GM19395 (cell line): ENCODE results near the gene IL36B.

ENCODE experiments used
- ATAC-seq: cut with Tn5 transposase; IDR thresholded peaks from one replicate; pipeline ENCODE4 v1.9.1; 2021; ENCODE audit warnings: mild to moderate bottlenecking, moderate library complexity; ENCODE audit not compliant: unreplicated experiment

The IL36B gene

DNA sequence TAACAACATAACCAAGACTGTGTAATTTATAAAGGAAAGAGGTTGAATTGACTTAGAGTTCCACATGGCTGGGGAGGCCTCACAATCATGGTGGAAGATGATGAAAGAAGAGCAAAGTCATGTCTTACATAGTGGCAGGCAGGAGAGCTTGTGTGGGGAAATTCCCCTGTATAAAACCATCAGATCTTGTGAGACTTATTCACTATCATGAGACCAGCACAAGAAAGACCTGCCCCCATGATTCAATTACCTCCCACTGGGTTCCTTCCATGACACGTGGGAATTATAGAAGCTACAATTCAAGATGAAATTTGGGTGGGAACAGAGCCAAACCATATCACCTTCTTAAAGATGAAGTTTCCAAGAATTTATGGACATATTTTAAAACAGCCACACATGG is 3.9 kb upstream of the IL36B start:
- no peak for ATAC-seq

DNA sequence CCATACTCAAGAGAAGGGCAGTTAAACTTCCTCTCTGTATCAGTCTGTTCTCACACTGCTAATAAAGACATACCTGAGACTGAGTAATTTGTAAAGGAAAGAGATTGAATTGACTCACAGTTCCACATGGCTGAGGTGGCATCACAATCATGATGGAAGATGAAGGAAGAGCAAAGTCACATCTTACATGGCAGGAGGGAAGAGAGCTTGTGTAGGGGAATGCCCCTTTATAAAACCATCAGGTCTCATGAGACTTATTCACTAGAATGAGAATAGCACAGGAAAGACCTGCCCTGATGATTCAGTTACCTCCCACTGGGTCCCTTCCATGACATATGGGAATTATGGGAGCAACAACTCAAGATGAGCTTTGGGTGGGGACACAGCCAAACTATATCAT is 1.4 kb upstream of the IL36B start:
- no peak for ATAC-seq

DNA sequence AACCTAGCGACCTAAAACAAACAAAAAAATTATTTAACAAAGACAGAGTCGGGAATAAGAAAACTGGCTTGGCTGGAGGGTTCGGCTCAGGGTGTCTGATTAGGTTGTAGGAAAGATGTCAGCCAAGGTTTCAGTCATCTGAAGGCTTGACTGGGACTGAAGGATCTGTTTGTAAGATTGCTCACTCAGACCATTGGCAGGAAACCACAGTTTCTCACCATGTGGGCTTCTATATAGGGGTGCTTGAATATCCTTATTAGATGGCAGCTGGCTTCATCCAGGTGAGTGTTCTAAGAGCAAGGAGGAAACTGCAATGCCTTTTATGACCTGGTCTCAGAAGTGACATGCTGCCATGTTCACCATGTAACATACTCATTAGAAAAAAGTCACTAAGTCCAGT is 999 bp upstream of the IL36B start:
- ATAC-seq = no peak

DNA sequence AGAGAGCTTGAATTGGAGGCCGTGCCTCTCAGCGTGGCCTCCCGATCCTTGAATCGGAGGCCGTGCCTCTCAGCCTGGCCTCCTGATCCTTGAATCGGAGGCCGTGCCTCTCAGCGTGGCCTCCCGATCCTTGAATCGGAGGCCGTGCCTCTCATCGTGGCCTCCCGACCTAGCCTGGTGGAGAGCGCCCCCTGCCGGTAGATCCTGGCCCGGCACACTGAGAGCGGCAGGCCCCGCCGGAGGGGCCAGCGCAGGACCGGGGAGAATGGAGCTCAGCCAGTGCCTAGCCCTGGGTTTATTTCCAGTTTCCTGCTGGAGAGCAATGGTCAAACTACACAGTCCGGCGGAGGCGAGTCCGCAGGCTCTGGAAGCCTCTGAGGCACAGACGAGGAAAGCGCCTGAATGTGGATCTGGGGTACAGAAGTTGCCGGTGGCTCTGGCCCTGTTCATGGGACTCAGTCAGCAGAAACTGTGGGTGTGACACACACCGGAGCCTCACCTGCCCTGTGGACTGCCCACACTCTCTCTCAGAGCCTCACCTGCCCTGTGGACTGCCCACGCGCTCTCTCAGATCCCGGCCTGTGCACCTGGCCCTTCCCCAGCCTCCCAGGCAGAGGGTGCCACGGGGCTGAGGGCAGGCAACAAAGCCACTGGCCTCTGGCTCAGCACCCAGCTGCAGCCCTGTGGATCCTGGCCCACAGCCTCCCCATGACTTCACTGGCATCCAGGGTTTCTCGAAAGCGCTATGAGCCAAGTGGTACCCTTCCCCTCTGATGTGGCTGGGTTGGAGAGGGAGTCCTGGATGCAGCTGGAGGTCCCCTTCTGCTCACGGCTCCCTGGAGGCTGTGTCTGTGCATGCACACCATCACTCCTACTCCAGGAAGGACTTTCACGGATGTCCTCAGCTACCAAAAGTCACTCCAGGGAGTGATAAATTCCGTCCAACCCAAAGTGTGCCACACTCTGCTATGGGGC is 1.5 kb downstream of the IL36B start:
- ATAC-seq = no peak

DNA sequence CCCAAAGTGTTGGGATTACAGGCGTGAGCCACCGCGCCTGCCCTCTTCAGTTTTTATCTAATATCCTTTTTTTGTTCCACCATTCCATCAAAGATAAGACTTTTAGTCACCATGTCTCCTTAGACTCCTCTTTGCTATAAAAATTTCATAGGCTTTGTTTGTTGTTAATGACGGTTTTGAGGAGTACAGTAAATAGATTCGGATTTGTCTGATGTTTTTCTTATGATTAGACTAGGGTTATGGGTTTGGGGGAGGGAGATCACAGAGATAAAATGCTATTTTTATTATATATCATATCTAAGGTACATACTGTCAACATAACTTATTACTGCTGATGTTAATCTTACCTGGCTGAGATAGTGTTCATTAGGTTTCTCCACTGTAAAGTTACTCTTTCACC is 6.2 kb downstream of the IL36B start:
- no peak for ATAC-seq

DNA sequence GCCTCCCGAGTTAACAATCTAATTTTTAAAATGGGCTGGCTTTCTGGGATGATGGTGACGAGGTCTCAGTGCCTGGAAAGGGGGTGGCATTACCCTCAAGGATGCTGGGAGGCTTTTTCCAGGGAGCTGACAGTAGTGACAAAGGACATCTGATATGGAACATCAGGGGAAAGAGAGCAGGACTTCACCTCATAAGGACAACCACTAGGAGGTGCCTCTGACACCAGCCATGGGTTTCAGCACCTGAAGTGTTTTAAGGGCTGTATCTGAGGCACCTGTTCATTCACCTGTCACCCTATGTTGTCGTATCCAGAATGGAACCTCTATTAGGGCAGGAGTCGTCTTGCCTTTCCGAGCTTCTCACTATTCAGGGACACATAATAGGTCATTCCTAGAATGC is 10.8 kb downstream of the IL36B start:
- ATAC-seq = no peak

DNA sequence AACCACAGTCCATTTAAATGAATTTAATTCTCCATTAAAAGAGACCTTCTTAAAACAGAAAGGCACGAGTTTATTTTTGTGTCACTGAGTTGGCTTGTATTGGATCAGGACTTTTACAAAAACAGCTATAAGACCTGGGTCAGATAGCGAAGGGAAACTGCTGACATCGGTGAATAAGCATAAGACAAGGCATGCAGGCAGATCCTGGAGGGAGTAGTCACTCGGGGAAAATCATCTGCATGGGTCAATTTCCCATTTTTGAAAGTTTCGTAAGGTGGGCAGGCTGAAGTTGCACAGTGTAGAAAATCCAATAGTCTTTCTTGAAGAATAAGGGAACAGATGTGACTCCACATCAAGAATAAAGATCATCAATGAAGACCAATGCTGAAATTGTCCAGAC is 12.9 kb downstream of the IL36B start:
- no peak for ATAC-seq

DNA sequence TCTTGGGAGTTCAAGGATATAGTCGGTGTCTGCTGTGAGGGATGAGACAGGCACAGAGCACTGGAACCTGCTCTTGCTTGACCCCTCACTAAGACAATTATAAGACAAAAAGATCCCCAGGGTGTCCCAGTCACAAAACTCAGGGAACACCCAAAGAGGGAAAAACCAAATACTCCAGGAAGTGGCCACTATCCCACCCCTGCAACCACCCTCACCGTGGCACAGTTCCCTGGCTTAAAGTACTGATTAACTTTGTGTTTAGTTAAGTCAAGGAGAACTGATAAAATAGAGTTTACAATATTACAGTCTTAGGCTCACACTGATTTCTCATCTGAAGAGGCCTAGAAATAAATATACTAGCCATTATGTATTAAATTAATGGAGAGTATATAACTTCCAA is 13.5 kb downstream of the IL36B start:
- ATAC-seq = no peak

DNA sequence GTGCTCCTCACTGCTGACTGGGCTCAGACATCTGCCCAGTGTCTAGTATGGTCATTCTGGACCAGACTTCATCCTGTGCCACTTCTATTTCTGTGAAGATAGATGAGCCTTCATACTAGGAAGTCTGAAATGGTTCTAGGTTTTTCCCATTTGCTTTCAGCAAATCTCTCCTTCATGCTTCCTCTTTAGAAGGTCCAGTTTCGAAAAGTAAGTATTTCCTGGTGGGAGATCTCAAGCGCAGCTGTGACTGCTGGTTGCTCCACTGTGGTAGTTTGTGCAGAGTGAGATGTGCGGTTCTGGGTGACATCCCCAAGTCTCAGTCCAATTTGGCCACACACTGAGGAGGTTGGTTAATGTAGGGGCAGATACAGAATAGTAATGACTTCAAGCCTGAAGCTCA is 14.4 kb downstream of the IL36B start:
- ATAC-seq = no peak

DNA sequence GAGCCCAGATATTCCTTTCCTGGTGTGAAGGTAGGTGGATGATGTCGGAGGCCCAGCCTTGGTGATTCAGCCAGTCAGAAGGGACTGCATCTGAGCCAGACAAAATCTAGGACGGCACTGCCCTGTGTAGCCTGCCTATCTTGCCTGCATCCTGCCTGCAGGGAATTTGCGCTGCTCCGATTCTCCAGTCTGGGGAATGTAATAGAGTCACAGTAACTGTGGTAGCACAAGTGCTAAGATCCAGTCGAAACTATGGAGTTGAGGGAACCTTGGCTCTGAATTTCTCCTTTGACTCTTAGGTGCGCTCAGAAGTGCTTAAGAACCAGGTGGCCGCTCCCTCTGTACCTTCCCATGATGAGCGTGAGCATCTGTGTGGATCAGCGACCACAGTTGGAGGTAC is 15.9 kb downstream of the IL36B start:
- ATAC-seq = no peak

DNA sequence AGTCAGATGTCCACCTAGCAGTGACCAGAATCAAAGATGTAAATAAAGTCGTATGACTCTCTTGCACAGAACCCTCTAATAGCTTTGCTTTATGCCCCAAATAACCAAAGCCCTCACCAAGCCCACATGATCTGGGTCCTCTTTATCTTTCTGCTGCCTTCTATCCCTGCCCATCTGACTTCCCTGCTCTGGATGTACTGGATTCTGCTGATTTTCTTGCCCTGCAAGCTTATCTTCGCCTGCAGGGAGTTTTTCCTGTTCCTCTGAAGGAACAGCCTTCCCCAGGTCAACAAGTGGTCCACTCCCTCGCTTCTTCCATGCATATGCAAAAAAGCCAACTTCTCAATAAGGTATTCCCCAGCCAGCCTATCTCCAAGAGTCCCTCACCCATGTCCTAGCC is 18.7 kb downstream of the IL36B start:
- no peak for ATAC-seq

DNA sequence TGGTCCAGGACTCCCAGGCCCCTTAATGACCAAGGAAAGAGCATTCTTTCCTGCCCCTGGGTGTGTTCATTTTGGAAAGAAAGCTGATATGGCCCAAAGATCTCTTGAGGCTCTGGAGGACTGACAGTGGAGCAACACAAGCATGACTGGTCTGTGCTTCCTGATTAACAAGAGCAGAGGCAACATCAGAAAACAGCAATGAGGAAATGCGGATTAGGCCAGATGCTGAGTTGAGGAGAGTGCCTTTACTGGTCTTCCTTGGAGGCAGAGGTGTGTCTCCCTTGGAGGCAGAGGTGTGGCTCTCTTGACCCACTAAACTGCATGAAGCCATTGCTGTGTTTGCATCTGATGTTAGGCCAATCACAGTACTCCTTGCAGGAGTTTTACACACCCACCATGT is 19.9 kb downstream of the IL36B start:
- ATAC-seq = no peak

DNA sequence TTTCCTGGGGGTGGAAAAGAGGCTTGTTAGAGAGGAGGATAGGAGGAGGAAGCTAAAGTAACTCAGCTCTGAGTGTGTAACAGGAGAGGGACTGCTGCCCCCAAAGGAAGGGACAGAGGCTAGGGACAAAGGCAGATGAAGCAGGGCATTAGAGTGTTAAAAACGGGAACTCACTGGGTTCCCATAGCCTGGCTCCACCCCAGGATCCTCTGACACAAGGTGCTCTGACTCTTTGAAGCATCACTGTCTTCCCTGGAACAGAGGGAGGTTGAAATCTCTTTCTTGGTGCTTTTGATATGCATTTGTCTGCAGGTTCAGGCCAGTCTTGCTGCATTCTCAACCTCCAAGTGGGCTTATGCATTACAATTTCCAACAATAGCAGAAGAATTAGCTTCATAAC is 24.6 kb downstream of the IL36B start:
- no peak for ATAC-seq

DNA sequence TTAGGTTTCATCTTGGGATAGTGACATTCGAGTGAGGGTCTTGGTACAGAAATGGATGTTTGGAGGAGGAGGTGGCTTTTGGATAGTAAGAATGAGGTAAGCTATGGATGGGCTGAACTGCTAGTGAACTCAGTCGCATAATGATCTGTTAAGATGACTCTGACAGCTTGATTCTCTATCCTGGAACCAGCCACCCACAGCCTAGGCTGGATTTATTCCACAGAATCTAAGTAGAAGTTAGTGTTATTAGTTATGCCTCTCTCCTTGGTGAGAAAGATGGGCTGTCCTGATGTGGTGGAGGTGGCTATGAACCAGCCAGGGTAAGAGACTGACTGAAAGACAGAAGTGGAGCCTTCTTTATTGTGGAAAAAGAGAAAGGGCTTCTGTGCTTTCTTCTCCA is 25.0 kb downstream of the IL36B start:
- ATAC-seq = no peak

DNA sequence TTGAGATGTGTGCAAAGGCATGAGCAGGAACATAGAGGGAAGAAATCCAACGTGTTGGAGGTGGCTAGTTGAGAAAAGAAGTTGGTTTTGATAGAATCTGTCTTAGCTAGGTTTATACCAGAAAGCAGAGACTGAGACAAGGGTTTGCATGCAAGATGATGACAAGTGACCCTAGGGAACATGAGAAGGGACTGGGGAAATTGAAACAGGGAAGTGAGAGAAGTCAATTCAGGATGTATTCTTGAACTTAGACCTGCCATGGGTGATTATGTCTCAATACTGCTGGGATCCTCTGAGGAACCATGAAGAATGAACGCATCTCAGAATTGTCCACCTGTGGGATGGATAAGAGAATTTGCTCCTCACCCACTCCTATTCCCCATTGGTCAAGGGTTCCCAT is 26.9 kb downstream of the IL36B start:
- no peak for ATAC-seq

DNA sequence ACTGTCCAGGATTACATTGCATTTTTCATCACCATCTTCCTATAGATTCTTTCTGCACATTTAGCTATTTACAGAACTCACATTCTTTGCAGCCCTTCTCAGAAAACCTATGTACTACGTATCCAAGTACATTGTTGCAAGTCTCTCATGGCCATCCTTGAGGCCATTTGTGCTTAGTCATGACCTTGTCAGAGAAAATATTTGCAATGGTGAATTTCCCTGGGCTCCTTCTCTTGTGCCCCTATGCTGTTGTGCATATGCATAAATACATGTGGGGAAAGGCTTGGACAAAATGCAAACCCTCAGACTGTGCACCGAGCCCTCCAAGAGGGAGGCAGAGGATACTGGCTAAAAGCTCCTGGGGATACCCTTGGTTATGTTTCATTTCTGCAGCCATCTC is 27.9 kb downstream of the IL36B start:
- no peak for ATAC-seq

DNA sequence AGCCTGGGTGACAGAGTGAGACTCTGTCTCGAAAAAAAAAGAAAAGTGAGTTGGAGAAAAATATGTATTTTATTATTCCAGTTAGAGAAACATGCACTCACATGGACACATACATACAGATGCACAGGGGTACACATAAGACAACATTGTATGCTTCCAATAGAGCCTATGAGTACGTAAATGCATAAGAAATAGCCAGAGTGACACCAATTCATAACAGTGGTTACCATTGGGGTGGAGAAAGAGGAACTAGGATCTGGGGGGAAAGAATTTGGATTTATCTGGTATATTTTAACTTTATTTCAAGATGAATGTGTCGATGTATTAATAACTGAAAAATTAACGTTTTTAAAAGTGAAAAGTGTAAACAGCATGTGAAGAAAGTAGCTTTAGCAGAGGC is 31.4 kb downstream of the IL36B start:
- ATAC-seq = no peak

DNA sequence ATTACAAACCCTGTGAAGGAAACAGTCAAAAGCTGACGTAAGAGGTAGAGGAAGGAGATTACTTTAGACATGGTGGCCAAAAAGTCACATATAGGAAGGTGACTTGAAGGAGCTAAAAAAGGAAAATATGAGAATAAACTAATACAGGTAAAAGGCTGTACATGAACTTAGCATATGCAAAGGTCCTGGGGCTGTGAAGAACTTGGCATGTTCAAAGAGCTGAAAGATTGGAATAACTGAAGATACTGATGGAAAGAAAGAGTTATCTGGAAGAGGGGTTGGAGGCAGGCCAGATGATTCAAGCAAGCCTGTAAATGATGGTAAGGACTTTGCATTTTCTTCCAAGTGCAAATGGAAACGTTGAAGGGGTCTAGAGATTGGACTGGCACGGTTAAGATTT is 34.2 kb downstream of the IL36B start:
- no peak for ATAC-seq

DNA sequence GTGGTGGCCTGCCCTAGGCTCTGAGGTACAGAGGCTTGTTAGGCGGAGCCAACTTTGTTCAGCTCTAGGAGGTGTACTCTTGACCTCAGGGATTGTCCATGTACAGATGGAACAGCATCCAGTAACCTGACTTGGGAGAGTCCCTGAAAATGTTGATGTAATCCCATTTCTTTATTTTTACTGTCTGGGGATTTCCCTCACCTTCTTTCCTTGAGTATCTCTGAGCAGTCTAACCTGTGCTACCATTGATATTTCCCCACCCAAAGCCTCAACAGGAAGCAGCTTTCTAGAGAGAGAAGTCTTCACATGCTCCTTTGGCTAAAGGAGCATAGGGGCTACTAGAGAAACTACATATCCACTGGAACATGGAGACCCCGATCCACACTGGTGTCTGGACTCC is 37.0 kb downstream of the IL36B start:
- no peak for ATAC-seq

DNA sequence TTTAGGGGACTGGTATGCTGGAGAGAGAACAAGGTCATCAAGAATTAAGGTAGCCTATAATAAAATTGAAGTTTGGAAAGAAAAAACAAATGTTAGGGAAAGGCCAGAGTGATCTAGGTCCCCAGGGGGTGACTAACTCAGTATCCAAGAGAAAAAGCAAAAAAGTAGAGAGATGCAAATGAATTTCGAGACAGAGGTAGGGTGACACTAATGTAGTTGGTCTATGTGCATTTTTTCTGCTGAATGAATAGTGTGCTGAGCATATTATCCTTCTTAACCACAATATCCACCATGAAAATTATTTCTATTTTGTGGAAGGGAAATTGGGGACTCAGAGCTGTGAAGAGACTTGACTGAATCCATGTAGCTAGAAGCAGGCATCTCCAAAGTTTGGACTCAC is 37.6 kb downstream of the IL36B start:
- no peak for ATAC-seq

DNA sequence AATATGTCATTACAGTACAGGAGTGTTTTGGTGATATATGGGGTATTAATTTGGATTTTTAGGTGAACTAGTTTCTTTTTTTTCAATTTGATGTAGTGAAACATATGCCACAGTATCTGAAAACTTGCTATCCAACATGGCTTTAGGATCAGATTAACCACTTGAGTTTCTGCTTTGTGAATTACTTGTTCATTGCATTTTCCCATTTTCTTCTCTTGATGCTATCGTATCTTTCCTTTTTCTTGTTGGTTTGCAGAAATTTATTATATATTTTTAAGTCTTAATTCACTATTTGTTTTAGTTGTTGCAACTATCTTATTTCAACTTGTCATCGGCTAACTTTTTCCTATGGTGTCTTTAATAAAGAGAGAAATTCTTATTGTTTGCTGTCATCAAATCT is 38.6 kb downstream of the IL36B start:
- no peak for ATAC-seq

DNA sequence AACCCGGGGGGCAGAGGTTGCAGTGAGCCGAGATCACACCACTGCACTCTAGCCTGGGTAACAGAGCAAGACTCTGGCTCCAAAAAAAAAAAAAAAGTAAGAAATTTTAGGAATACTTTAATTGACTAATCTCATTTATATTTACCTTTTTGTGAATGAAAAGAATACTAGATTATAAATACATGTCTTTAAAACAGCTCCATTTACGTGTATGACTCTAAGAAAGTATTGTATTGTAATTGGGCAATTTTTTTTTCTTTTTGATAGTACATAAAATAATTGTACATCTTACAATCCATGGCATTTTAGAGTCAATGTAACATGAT is 39.4 kb downstream of the IL36B start:
- no peak for ATAC-seq
